DMS 273 (cell line): Measurements from ENCODE around the gene SPOP.

Experiments used
- DNase-seq: peaks from one replicate; lab custom pipeline; 2025; ENCODE audit not compliant: unreplicated experiment; lab: John Stamatoyannopoulos, UW

The SPOP gene

DNA sequence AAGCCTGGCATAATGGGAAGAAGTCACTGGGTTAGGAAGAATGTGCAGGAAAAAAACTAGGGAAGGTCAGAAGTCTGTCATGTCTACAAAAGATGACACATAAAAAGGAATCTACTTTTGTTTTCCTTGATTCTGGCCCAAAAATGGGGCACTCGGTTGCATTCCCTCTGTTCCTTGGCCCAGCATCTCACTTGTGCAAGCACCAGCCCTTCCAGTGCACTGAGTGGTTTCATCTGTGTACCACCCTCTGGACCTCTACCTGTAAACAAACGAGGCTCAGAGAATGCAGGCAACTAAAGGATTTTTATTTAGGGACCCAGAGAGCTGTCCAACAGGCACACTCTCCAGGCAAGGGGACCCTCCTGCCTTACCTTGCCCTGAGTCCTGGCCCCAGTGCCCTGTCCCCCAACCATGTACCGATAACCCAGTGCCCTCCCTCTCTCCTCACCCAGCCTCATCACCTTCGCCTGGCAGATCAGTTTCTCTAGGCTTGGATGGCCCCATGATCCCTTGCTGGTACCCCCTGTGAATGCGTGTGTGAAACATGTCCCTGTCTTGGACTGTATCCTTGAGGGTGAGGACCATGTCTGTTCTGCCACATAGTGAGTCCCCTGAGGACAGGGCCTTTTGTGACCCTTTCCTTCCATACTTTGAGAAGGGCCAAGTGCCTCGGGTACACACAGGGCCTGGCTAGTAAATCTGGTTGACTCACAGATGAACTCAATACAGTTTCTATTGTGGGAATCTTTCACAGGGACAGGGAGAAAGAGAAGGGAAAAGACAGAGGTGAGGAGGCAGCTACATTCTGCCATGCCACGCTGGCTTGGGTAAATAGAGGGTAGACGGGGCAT is 88.9 kb downstream of the SPOP start:
- no peak for DNase-seq

DNA sequence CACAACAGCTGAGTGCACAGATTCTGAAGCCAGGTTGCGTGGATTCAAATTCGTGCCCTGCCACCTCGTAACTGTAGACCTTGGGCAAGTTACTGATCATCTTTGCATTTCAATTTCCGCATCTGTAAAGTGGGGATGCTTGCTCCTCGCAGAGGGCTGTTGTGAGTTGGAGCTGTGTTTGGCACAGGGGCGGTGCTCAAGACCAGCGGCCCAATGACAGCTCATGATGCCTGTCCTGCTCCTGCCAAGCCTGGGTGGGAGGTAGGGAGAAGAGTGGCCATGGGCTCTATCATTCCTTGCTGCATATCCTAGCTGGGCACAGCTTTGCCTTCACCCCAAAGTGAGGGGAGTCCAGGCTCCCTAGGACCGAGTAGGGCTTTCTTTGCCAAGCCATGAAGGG is 89.6 kb downstream of the SPOP start:
- DNase-seq, result no peak

DNA sequence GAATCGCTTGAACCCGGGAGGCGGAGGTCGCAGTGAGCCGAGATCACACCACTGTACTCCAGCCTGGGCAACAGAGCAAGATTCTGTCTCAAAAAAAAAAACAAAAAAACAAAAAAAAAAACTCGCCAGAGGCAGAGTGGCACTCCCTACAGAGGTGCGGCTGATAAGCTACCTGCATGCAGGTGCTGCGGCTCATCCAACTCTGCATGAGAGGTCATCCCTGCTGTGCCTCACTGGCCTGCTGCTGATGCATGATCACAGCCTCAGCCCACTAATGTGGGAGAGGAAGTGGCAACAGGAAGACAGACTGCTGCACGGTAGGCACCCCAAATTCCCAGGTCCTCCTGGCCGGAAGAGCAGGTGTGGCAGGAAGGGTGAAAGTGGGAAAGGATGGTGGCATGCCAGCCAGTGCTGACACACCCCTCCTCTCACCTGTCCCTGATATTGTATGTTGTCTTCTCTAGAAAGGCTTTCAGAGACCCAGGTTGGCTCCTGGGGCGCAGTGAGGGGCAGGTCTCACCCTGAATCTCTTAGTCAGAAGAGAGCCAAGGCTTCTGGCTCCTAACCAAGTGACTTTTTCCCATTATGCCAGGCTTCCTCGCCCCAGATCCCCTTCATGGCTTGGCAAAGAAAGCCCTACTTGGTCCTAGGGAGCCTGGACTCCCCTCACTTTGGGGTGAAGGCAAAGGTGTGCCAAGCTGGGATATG is 90.4 kb downstream of the SPOP start:
- DNase-seq, result no peak

DNA sequence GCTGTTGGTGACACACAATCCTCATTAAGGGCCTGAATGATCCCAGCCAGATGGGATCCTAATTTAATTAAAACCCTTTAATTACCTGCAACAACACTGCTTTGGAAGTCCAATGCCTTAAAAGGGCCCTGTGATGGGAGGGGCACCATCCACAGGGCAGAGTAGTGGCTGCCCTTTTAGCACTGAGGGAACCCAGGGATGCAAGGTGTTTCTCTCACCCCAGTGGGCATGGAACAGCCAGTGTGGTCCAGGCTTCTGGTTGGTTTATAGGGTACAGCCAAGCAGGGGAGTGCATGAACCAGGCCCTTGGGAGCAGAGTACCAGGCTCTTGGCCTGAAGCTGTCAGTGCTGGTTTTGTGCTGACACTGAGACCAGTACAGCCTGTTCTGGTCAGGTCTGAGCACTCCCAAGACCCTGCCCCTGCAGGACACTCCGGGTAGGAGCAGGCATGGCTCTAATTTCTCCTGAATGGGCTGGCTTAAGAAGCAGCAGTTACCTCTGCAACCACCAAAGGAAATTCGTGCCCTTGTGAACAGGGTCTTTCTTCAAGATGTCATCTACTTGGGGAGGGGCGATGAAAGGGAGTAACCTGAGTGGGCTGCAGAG is 92.4 kb downstream of the SPOP start:
- DNase-seq, result peak; percentile 68

DNA sequence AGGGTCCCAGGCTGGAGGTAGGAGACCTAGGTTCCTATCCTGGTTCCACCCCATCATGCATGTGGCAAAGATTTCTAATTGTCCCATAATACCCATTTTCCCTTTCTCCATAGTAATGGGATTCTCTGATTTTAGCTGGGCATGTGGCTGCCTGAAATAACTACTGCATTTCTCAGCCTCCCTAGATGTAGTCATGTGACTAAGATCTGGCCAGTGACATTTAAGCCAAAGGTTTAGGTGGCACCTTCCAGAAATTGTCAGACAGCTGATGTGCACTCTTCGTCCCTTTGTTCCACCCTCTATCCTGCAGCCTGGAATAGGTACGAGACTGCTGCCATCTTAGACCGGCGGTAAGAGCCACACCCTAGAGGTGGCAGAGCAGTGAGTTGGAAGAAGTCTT is 94.0 kb downstream of the SPOP start:
- DNase-seq, result no peak

DNA sequence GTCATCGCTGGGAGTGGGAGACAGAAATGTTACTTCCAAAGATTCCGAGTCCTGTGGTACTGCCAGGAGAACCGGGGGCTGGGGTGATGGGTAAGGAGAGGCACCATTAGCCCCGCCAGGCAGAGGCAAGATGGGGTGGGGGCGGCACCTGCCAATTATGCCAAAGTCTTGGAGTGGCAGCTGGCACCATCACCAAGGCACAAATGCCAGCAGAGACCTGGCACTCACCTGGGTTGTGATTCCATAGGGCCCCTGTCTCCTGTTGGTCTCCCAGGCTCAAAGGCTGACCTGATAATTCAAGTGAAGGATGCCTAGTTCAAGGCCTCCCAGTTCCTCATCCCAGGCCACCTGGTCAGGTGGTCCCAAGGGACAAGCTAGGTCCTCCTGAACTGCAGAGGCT is 94.7 kb downstream of the SPOP start:
- no peak for DNase-seq

DNA sequence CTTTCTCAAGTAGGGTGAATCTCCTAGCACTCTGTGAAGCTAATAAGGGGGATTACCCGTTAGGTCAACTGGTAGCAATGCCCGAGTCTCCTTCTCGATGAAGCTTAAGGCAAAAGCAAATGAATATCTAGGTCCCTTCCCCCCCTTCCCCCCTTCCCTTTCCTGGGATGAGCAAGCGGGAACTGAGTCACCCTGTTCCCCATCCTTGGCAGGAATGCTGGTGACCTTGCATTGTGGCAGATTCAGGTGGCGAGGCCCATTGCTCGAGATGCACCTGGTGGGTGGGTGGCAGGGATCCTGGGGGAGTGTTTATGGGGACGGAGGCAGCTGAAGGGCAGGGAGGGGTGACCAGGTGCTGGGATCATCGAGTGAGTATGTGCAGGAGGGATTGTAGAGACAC is 95.1 kb downstream of the SPOP start:
- DNase-seq, result no peak

DNA sequence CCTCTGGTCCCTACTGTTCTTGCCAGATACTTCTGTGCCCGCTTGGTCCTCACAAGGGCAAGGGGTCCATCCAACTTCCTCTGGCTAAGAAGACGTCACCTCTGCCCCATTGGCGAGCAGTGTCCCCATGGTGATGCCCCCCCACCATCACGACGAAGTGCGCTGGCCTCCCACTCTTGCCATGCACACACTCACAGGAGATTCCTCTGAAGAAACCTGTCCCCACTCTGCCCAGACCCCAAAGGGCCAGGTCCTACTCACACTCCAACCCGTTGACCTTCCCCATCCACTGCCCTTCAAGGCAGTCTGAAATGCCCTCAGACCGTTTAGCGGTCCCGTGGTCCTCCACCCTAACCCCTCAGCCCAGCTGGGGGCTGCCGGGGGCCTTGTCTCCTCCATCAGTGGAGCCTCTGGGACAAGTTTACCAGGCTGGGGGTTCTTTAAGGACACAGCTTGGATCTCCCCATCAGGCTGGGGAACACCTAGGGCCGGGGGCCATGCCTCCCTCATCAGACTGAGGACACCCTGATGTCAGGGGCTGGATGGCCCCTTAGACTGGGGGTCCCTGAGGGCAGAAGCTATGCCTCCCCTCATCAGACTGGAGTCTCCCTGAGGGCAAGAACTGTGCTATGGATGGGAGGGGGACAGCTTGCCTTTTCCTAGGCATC is 95.7 kb downstream of the SPOP start:
- DNase-seq, result no peak

DNA sequence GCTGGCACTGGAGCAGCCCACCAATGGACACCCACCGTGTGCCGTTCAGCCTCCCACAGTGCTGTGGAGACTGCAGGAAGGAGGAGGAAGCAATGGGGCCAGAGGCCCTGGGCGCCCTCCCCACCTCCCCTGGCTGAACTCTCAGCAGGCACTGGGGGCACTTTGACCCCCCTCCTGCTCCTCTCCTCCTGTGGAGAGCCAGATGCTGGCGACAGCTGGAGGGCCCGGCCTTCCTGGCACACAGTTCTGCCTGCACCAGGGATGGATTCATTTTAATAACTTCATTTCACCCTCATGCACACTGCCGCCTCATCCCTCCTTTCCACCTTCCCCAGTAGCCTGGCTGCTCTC is 96.3 kb downstream of the SPOP start:
- peak; percentile 95 for DNase-seq

DNA sequence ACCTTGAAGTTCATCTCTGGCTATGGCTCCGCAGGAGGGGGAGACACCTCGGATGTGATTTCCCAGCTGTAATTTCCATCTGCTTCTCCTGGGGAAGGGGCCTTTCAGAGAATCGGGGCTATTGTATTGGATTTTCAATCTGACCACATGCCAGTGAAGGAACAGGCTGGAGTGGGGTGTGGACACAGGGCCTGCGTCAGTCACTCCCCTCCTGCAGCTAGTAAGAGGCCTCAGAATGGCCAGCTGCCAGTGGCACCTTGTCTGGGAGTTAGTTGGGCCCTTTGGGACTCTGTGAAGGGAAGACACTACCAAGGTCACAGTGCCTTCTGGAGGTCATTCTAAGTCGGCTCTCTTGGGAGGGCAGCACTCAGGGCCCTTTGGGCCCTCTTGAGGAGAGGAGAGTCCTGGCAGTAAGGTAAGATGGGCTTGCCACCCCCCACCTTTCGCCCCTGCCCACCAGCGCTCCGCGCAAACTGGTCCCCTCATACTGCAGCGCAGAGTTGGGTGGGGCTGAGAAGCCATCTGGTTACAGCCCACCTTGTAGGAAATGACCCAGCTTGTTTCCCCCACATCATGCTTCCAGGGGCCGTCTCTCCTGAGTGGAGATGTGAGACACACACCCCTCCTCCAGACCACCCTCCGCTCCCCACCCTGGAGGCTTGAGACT is 96.8 kb downstream of the SPOP start:
- peak; percentile 58 for DNase-seq

DNA sequence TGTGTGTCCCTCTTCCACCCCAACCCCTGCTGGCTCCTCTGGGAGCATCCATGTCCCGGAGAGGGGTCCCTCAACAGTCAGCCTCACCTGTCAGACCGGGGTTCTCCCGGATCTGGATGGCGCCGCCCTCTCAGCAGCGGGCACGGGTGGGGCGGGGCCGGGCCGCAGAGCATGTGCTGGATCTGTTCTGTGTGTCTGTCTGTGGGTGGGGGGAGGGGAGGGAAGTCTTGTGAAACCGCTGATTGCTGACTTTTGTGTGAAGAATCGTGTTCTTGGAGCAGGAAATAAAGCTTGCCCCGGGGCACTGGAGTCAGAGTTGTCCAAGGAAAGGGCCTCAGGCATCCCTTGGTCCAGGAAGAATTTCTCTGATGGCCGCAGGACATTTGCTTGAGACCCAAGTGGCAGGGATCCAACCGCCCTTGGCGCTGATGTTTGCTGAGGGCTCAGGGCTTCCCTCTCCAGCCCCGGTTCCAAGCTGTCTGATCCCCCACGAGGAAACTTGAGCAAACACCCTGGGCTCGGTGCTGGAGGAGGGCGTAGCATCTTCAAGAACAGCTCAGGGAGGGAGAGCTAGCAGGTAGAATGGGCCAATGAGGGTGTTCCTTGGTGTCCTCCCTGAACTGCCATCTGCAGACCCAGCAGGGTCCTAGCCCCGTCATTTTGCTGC is 97.7 kb downstream of the SPOP start:
- no peak for DNase-seq

DNA sequence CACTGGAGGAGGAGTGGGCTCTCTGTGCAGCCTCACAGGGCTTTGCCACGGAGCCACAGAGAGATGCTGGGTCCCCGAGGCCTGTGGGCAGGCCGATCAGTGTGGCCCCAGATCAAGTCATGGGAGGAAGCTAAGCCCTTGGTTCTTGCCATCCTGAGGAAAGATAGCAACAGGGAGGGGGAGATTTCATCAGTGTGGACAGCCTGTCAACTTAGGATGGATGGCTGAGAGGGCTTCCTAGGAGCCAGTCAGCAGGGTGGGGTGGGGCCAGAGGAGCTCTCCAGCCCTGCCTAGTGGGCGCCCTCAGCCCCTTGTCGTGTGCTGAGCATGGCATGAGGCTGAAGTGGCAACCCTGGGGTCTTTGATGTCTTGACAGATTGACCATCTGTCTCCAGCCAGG is 98.4 kb downstream of the SPOP start:
- peak; percentile 43 for DNase-seq

DNA sequence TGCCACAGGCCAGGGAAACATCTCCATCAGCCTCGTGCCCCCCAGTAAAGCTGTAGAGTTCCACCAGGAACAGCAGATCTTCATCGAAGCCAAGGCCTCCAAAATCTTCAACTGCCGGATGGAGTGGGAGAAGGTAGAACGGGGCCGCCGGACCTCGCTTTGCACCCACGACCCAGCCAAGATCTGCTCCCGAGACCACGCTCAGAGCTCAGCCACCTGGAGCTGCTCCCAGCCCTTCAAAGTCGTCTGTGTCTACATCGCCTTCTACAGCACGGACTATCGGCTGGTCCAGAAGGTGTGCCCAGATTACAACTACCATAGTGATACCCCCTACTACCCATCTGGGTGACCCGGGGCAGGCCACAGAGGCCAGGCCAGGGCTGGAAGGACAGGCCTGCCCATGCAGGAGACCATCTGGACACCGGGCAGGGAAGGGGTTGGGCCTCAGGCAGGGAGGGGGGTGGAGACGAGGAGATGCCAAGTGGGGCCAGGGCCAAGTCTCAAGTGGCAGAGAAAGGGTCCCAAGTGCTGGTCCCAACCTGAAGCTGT is 98.9 kb downstream of the SPOP start:
- no peak for DNase-seq

DNA sequence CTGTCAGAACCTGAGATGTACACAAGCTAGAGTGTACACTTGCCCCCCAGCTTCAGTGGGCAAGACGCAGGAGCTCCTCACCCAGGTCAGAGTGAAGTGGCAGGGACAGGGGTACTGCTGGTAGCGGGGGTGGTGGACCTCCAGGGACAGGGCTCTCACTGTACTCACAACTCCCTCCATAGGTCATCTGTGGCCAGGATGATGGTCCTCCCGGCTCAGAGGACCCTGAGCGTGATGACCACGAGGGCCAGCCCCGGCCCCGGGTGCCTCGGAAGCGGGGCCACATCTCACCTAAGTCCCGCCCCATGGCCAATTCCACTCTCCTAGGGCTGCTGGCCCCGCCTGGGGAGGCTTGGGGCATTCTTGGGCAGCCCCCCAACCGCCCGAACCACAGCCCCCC is 99.5 kb downstream of the SPOP start:
- no peak for DNase-seq

DNA sequence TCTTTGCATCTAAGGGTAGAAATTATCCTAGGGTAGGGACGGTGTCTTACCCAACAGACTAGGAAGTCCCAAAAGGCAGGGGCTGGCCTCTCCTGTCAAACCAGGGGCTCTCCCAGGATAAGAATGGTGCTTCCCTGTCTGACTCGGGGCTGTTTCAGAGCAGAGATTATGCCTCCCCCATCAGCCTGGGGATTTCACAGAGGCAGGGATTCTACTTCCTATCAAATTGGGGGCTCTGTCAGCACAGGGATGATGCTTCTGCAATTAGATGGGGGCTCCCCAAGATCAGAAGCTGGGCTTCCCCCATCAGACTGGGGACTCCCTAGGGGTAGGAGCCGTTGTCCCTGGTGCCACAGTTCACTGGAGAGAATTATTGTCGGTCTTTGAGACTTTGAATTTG is 99.9 kb downstream of the SPOP start:
- DNase-seq, result no peak

DNA sequence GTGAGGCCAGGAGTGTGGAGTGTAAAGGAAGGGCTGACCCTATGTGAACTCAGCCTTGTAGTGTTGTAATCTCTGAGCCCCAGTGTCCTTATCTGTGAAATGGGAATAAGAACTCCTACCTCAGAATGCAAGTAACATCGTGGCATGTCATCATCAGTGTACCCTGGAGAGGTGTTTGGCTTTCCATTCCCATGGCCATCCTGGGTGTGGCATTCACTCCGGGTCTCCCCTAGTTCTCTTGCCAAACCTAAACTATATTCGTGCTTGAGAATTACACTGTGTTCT is 100.3 kb downstream of the SPOP start:
- DNase-seq, result no peak

DNA sequence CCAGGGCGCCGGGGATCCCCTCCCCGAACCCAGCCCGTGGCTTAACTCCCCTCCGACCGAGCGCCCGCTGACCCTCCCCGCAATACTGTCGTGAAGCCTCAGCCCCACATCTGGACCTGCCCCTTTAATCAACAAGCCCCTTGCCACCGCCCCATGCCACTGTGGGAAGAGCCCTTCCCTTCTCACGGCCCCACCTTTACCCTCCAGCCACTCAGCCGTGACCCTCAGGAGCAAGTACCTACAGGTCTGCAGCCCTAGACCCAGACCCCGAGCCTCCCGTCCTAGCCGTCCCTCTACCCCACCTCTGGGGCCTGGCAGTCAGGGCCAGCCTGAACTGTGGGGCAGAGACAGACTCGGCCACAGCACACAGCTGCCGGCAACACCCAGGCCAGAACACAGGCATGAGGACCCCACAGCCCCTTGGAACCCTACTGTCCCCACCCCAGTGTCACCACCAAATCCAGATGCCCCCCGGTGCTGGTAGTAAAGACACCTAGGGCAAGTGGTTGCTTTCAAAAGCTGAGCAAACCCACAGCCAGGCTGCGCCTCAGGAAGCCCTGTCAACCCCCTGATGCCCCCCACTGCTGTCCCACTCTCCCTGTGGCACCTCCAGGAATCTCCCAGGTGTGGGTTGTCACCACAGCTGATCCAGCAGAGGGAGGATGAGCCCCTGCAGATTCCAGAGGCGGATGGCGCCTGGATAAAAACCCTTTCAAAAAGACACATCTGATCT is 100.8 kb downstream of the SPOP start:
- DNase-seq, result no peak

DNA sequence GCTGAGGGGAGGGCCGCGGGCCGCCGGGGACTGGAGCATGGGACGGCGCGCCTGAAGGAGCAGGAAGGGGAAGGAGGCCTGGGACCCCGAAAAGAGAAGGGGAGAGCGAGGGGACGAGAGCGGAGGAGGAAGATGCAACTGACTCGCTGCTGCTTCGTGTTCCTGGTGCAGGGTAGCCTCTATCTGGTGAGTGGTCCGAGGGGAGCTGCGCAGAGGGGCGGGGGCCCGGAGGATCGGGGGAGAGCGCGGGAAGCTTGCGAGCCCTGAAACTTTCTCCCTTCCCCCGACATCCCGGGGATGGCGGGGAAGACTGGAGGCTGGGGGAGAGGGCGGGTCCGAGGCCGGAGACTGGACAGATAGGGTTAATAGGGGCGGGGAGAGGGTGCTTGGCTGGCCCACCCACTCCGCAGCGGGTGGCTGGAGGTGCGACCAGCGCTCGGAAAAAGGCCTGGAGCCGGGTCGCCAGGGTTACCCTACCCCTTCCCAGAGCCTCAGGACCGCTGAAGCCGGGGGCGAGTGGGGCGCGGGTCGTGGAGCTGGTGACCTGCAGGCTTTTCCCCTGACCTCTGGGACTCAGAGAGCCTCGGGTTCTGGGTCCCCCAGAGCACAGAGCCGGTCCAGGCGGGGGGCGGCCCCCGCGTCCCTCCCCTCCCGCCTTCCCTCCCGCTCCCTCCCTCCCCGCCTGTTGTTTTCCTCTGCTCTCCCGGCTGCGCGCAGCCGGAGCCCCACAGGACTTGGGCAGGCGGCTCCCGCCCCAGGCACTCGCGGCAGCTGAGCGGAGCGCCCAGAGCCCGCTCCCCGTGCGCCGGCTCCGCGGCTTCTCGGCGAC is 101.6 kb downstream of the SPOP start:
- DNase-seq, result peak; percentile 90

DNA sequence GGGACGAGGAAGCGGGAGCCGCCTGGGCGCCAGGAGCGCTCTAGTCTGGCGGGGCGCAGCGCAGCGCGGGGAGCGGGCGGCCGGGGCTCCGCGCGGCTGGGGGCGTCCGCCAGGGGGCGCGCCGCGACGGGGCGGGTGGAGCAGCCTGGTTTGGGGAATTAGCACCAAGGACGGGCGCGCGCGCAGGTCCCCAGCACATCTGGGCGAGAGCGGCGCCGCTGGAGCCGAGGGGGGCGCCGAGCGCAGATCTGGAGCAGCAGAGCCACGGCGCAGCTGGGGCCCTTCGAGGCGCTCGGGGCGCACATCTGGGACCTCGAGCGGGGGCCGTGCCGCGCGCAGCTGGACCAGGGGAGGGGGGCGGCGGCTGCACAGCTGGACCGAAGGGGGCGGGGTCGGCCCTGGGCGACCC is 102.2 kb downstream of the SPOP start, which contains the start of gene NXPH3:
TSS of gene NXPH3 (plus strand) at position 193 of the 409 bp plus-strand sequence. CDS start 349 bp downstream, outside the sequence.
- peak; percentile 90 for DNase-seq
